Endometrium (tissue), 2 donors: Measurements from ENCODE around the gene TMEM114.

Source experiments
- FAIRE-seq: peaks from 2 replicates; lab custom pipeline; 2012; peaks lifted over from hg19 to GRCh38; lab: Jason Lieb, UNC
- donor health status: control.
- donor health status: control.

TMEM114 gene

GRCh38 chr16:8548166-8548565, 42.1 kb downstream of the TMEM114 start:
- FAIRE-seq, result no peak

GRCh38 chr16:8547762-8548161, 42.5 kb downstream of the TMEM114 start:
- FAIRE-seq, result no peak

GRCh38 chr16:8544406-8544805, 45.9 kb downstream of the TMEM114 start:
- no peak for FAIRE-seq

GRCh38 chr16:8543258-8543657, 47.1 kb downstream of the TMEM114 start:
- FAIRE-seq, result no peak

- no peak for FAIRE-seq
These were observed 47.9 kb downstream of the TMEM114 start for GRCh38 chr16:8542393-8542792.

- FAIRE-seq, result no peak
These were observed 48.4 kb downstream of the TMEM114 start for GRCh38 chr16:8541868-8542267.

GRCh38 chr16:8537691-8538342, 52.5 kb downstream of the TMEM114 start:
- FAIRE-seq, result no peak

GRCh38 chr16:8533509-8533908, 56.8 kb downstream of the TMEM114 start:
- no peak for FAIRE-seq

GRCh38 chr16:8530752-8531384, 59.4 kb downstream of the TMEM114 start:
- FAIRE-seq, result no peak

GRCh38 chr16:8528471-8528870, 61.8 kb downstream of the TMEM114 start:
- no peak for FAIRE-seq

- no peak for FAIRE-seq
These were observed 66.4 kb downstream of the TMEM114 start for GRCh38 chr16:8523932-8524331.

GRCh38 chr16:8522757-8523156, 67.6 kb downstream of the TMEM114 start:
- no peak for FAIRE-seq

- FAIRE-seq, result no peak
These were observed 70.7 kb downstream of the TMEM114 start for GRCh38 chr16:8519643-8520042.
